H1 (cell line): ENCODE measurements around the gene OBP2B.

Experiments used
- CEBPB ChIP-seq: IDR thresholded peaks from 2 replicates; pipeline ENCODE4 v1.6.1; 2012; ENCODE audit warnings: low read depth, low read length
- EZH2 ChIP-seq: fragments of 200-600 bp; sonication (generic); IDR thresholded peaks from 2 replicates; pipeline ENCODE4 v1.7.1; 2012; ENCODE audit warnings: low read depth, mild to moderate bottlenecking, moderate library complexity, low read length, inconsistent platforms; ENCODE audit not compliant: severe bottlenecking
- GABPA ChIP-seq: IDR thresholded peaks from 2 replicates; pipeline ENCODE4 v1.6.1; 2011; ENCODE audit warnings: mild to moderate bottlenecking, low read length, moderate library complexity, borderline replicate concordance; ENCODE audit not compliant: insufficient read depth
- JUND ChIP-seq: IDR thresholded peaks from 2 replicates; pipeline ENCODE4 v1.6.1; 2011; ENCODE audit warnings: mild to moderate bottlenecking, improper control_type of control experiment, low read length
- KDM5A ChIP-seq: fragments of 200-600 bp; IDR thresholded peaks from 2 replicates; pipeline ENCODE4 v1.7.1; 2012; ENCODE audit warnings: mild to moderate bottlenecking, low read length, inconsistent platforms, mixed read lengths
- NRF1 ChIP-seq: IDR thresholded peaks from 2 replicates; pipeline ENCODE4 v1.6.1; 2011; ENCODE audit warnings: mild to moderate bottlenecking, low read depth, low read length, improper control_type of control experiment
- POLR2A ChIP-seq, 2 experiments: IDR thresholded peaks; 1 replicate in 1 of 2; 2 replicates in 1 of 2; pipeline ENCODE4 v1.6.1; 2011; ENCODE audit warnings: low read depth in 2 of 2, low read length in 2 of 2, mild to moderate bottlenecking in 2 of 2; ENCODE audit errors: control extremely low read depth in 1 of 2
- RNF2 ChIP-seq: fragments of 200-900, 300-1000 bp; sonication (generic); IDR thresholded peaks from 2 replicates; pipeline ENCODE4 v1.7.1; 2016; ENCODE audit warnings: borderline replicate concordance, low read depth, mild to moderate bottlenecking, antibody characterized with exemption, low read length; ENCODE audit not compliant: poor library complexity, severe bottlenecking; ENCODE audit errors: missing control alignments
- SIX5 ChIP-seq: IDR thresholded peaks from 2 replicates; pipeline ENCODE4 v1.6.1; 2011; ENCODE audit warnings: mild to moderate bottlenecking, low read depth, low read length
- TF ChIP-seq, protein P1 (sequence below): IDR thresholded peaks from 2 replicates; pipeline ENCODE4 v1.6.1; 2011; ENCODE audit warnings: low read depth, mild to moderate bottlenecking, low read length; ENCODE audit not compliant: insufficient read depth
- TF ChIP-seq, protein P2 (sequence below), 3 experiments: IDR thresholded peaks; 1 replicate in 2 of 3; 2 replicates in 1 of 3; pipeline versions ENCODE4 v1.5.1 to v1.6.1; 2011; ENCODE audit warnings: low read length in 3 of 3, mild to moderate bottlenecking in 3 of 3, inconsistent platforms in 2 of 3, low read depth in 1 of 3, moderate library complexity in 1 of 3; ENCODE audit not compliant: insufficient read depth in 1 of 3; ENCODE audit errors: control extremely low read depth in 1 of 3
- TF ChIP-seq, protein P3 (sequence below): IDR thresholded peaks from 2 replicates; pipeline ENCODE4 v1.6.1; 2011; ENCODE audit warnings: low read length, improper control_type of control experiment

DNA sequence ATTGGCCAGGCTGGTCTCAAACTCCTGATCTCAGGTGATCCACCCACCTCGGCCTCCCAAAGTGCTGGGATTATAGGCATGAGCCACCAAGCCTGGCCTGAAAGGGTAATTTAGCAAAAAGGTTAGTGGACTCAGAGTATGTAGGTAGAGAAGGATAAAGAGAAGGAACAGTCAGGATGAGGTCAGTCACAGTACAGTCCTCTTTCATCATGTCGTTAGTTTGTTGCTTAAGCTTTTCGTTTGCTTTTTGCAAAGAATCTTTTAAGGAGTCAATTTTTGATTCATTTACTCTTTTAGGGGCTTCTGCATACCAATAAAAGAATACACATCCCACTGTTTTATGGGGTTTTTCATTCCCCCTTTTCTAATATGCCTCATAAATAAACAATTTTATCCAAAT, 27.5 kb downstream of the OBP2B start:
- no peak for TF ChIP-seq RNF2
- no peak for TF ChIP-seq KDM5A
- TF ChIP-seq POLR2A (IDR thresholded peaks at IDR 0.05; ENCODE audit: control extremely low read depth in 1 of 2, low read depth in 2 of 2, low read length in 2 of 2): no peak
- no peak for TF ChIP-seq CEBPB
- TF ChIP-seq, protein P1, sequence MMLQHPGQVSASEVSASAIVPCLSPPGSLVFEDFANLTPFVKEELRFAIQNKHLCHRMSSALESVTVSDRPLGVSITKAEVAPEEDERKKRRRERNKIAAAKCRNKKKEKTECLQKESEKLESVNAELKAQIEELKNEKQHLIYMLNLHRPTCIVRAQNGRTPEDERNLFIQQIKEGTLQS: no peak
- no peak for TF ChIP-seq GABPA
- TF ChIP-seq, protein P2, sequence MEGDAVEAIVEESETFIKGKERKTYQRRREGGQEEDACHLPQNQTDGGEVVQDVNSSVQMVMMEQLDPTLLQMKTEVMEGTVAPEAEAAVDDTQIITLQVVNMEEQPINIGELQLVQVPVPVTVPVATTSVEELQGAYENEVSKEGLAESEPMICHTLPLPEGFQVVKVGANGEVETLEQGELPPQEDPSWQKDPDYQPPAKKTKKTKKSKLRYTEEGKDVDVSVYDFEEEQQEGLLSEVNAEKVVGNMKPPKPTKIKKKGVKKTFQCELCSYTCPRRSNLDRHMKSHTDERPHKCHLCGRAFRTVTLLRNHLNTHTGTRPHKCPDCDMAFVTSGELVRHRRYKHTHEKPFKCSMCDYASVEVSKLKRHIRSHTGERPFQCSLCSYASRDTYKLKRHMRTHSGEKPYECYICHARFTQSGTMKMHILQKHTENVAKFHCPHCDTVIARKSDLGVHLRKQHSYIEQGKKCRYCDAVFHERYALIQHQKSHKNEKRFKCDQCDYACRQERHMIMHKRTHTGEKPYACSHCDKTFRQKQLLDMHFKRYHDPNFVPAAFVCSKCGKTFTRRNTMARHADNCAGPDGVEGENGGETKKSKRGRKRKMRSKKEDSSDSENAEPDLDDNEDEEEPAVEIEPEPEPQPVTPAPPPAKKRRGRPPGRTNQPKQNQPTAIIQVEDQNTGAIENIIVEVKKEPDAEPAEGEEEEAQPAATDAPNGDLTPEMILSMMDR (IDR thresholded peaks at IDR 0.05; ENCODE audit: control extremely low read depth in 1 of 3, insufficient read depth in 1 of 3, low read depth in 1 of 3, low read length in 3 of 3): no peak
- no peak for TF ChIP-seq SIX5
- TF ChIP-seq EZH2: no peak
- no peak for TF ChIP-seq NRF1
- no peak for TF ChIP-seq JUND
- TF ChIP-seq, protein P3, sequence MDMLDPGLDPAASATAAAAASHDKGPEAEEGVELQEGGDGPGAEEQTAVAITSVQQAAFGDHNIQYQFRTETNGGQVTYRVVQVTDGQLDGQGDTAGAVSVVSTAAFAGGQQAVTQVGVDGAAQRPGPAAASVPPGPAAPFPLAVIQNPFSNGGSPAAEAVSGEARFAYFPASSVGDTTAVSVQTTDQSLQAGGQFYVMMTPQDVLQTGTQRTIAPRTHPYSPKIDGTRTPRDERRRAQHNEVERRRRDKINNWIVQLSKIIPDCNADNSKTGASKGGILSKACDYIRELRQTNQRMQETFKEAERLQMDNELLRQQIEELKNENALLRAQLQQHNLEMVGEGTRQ: no peak
